HepG2 (cell line): ENCODE measurements around the gene ZBTB44.

ENCODE experiments used
- CTCF ChIP-seq: sonication (generic); formaldehyde crosslinking; IDR thresholded peaks from 2 replicates; pipeline ENCODE4 v1.5.0; 2020; ENCODE audit warnings: mild to moderate bottlenecking, missing genetic modification reagents, moderate library complexity
- DR1 ChIP-seq: sonication (generic); formaldehyde crosslinking; IDR thresholded peaks from 2 replicates; pipeline ENCODE4 v1.8.0; 2021; ENCODE audit warnings: mild to moderate bottlenecking, missing genetic modification reagents, inconsistent platforms
- ZNF263 ChIP-seq: sonication (generic); formaldehyde crosslinking; IDR thresholded peaks from 2 replicates; pipeline ENCODE4 v1.4.0; 2020; ENCODE audit warnings: missing genetic modification reagents

- TF ChIP-seq DR1 (no peak), CTCF (CRISPR knock-in tag) (no peak), ZNF263 (CRISPR knock-in tag) (no peak)
Observed at GRCh38 chr11:130261571-130261970, 53.1 kb downstream of the ZBTB44 start.
